Psoas muscle (tissue), 8 donors: ENCODE data around the gene METTL18. TPM values are rescaled to one million over a fixed set of nuclear protein-coding genes. Genes with fewer than 3 reads are reported as not detected.
A peak's percentile ranks its signal among the peaks of the same experiment; 100 is the strongest.

Source experiments
- ATAC-seq, 4 donors: fragments of 200-7000 bp; cut with Tn5 transposase; one replicate each; pipeline ENCODE4 v1.9.1; 2020; ENCODE audit warnings: moderate library complexity in 3 of 4, mild to moderate bottlenecking in 2 of 4
- DNase-seq, 2 donors: peaks; one replicate each; pipeline ENCODE4 v3.0.0-alpha.2; 2020
- H3K27ac ChIP-seq: fragments of 200-600 bp; one replicate; pipeline ENCODE4 v1.8.0; 2022
- H3K27me3 ChIP-seq, 3 donors: fragments of 200-600 bp in 1 of 3; one replicate each; pipeline versions ENCODE4 v1.6.1 to v1.8.0; 2013 to 2022; ENCODE audit warnings: low read length in 2 of 3, mild to moderate bottlenecking in 2 of 3, moderate library complexity in 1 of 3; ENCODE audit not compliant: insufficient read depth in 3 of 3
- H3K36me3 ChIP-seq, 2 donors: fragments of 200-600 bp in 1 of 2; one replicate each; pipeline versions ENCODE4 v1.6.1 to v1.8.0; 2013 to 2022; ENCODE audit warnings: low read depth in 1 of 2, mild to moderate bottlenecking in 1 of 2, moderate library complexity in 1 of 2; ENCODE audit not compliant: insufficient read depth in 1 of 2
- H3K4me1 ChIP-seq: fragments of 200-600 bp; one replicate; pipeline ENCODE4 v1.8.0; 2022
- H3K4me3 ChIP-seq: fragments of 200-600 bp; one replicate; pipeline ENCODE4 v1.8.0; 2022; ENCODE audit warnings: mild to moderate bottlenecking
- H3K9me3 ChIP-seq: fragments of 200-600 bp; one replicate; pipeline ENCODE4 v1.8.0; 2022
- WGBS, 3 donors: extraction: QIAGEN DNeasy Blood & Tissue Kit; methylation state at CpG; one replicate each; pipeline versions ENCODE4 v1.1.6 to v1.1.7; 2013; 5-methylcytosine and 5-hydroxymethylcytosine counted together
- intact Hi-C, 2 donors: fragments of 100-400 bp; cut with DNase I; formaldehyde crosslinking; loops; one replicate each; pipeline versions ENCODE4 v1.11.0 to v1.14.2; 2022
- polyA plus RNA-seq, 3 donors: library from polyadenylated mRNA; stranded (reverse); fragments of 200-250 nt; gene quantifications; one replicate each; pipeline ENCODE4 v1.2.3, GENCODE V29; 2013
- total RNA-seq, 4 donors: library from RNA; stranded (reverse); fragmentation: NEBNext Ultra II Directional in 2 of 4; extraction: Animal tissue kit (Norgen Biotek cat#: 25700) in 2 of 4; gene quantifications; one replicate each; pipeline versions ENCODE4 v1.2.1 to v1.2.4, GENCODE V29; 2021 to 2023
- TF ChIP-seq, protein P1 (sequence below): fragments of 200-600 bp; IDR thresholded peaks from one replicate; pipeline ENCODE4 v1.8.0; 2022; ENCODE audit warnings: antibody characterized with exemption
- donor health status: healthy with polysubstance abuse.
- donor health status: DM: no; HTN: no; CAD: no; lungs with moderate emphysema.
- donor health status: Bipolar disorder and iron deficiency.
- donor health status: healthy.
- donor health status: DM: yes; HTN: yes; CAD: no.
- donor health status: DM: no; HTN: no; CAD: no.
- donor health status: DM: no; HTN: no; CAD: no.
- donor health status: DM: yes; HTN: yes; CAD: no.

Gene METTL18
- total and polyA plus RNA-seq, 7 donors, result 3.4 to 8.4 (median 4.8) TPM

DNA sequence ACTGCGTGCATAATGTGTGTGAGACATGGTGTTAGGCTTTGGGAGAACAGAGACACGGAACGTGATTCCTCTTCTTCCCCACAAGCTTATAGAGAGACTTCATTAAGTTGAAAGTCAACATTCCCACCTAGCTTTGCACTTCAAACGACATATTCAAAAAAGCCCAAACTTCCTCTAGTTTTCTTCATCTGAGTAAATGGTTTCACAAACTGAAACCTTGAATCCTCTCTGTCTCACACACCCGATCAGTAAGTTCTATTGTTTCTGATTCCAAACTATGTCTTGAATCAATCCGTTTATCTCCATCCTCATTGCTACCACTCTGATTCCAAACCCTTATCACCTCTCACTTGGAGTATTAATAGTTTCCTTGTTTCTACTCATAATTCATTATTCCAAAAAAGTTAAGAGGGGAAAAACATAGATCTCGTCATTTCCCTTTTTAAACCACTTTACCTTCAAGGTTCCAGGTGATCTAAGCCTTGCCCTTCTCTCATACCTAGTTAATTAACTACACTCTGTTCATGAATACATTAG, 1.6 kb upstream of the METTL18 start:
- 81 to 89% (median 83%) methylated on average over 7 of the region's 7 CpGs for WGBS, 3 donors
- Histone ChIP-seq H3K36me3 (peaks cover 0 to 19% of the 10 kb centered on the region in 2 donors), H3K27ac (no peak overlapping the region), H3K9me3 (no peaks in the 10 kb centered on the region), H3K4me3 (no peak overlapping the region), H3K4me1 (peaks cover 23% of the 10 kb centered on the region), H3K27me3 (no peaks in the 10 kb centered on the region)
- DNase-seq (no peak), ATAC-seq (no peak)
- TF ChIP-seq, protein P1, sequence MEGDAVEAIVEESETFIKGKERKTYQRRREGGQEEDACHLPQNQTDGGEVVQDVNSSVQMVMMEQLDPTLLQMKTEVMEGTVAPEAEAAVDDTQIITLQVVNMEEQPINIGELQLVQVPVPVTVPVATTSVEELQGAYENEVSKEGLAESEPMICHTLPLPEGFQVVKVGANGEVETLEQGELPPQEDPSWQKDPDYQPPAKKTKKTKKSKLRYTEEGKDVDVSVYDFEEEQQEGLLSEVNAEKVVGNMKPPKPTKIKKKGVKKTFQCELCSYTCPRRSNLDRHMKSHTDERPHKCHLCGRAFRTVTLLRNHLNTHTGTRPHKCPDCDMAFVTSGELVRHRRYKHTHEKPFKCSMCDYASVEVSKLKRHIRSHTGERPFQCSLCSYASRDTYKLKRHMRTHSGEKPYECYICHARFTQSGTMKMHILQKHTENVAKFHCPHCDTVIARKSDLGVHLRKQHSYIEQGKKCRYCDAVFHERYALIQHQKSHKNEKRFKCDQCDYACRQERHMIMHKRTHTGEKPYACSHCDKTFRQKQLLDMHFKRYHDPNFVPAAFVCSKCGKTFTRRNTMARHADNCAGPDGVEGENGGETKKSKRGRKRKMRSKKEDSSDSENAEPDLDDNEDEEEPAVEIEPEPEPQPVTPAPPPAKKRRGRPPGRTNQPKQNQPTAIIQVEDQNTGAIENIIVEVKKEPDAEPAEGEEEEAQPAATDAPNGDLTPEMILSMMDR, result no peak
- intact Hi-C loops, result loop anchor here in 1 of 2 donors (5.0 kb wide), 1 partner anchor 96 kb away; the partner anchor contains the start of gene SCYL3

GRCh38 chr1:169795687-169796086, 980 bp upstream of the METTL18 start:
- WGBS, 3 donors, result 11 to 13% (median 13%) methylated on average over 5 of the region's 5 CpGs
- H3K36me3 ChIP-seq, result peaks cover 0 to 19% of the 10 kb centered on the region in 2 donors
- peaks cover 23% of the 10 kb centered on the region for H3K4me1 ChIP-seq
- intact Hi-C loops, result loop anchor here in 1 of 2 donors (5.0 kb wide), 1 partner anchor 97 kb away; the partner anchor contains the start of gene SCYL3
- H3K27ac ChIP-seq, result no peak overlapping the region
- ATAC-seq, result no peak
- H3K9me3 ChIP-seq, result no peaks in the 10 kb centered on the region
- H3K4me3 ChIP-seq, result peak overlapping the region; percentile 85
- no peak for DNase-seq
- TF ChIP-seq, protein P1, result no peak
- H3K27me3 ChIP-seq, result no peaks in the 10 kb centered on the region

- Histone ChIP-seq H3K36me3 (peaks cover 0 to 19% of the 10 kb centered on the region in 2 donors), H3K27ac (peak overlapping the region; percentile 93), H3K4me1 (peaks cover 23% of the 10 kb centered on the region), H3K9me3 (no peaks in the 10 kb centered on the region), H3K4me3 (peak overlapping the region; percentile 85), H3K27me3 (no peaks in the 10 kb centered on the region)
- DNase-seq (no peak), ATAC-seq (no peak)
- TF ChIP-seq, protein P1, result no peak
- 29 to 39% (median 29%) methylated on average over 1 of the region's 1 CpG for WGBS, 3 donors
- intact Hi-C loops, result loop anchor here in 1 of 2 donors (5.0 kb wide), 1 partner anchor 99 kb away; the partner anchor contains the start of gene SCYL3
Measured at GRCh38 chr1:169793730-169794129, 977 bp downstream of the METTL18 start.

- ATAC-seq (no peak), DNase-seq (no peak)
- H3K36me3 ChIP-seq, result peaks cover 0 to 17% of the 10 kb centered on the region in 2 donors
- TF ChIP-seq, protein P1, result no peak
- H3K4me3 ChIP-seq, result no peak overlapping the region
- peaks cover 11% of the 10 kb centered on the region for H3K4me1 ChIP-seq
- no peak overlapping the region for H3K27ac ChIP-seq
- WGBS, 3 donors, result 88 to 90% (median 89%) methylated on average over 2 of the region's 2 CpGs
- intact Hi-C loops, result no loop called here
- no peaks in the 10 kb centered on the region for H3K9me3 ChIP-seq
- peaks cover 0 to 6% (median 4%) of the 10 kb centered on the region in 3 donors for H3K27me3 ChIP-seq
Measured at GRCh38 chr1:169788402-169788801, 6.3 kb downstream of the METTL18 start.
